Stimulated activated CD4-positive, alpha-beta T cell treated with anti-CD3 and anti-CD28 coated beads, Interleukin-15, amount 100 ng/mL, for 48 hours (primary cell): ENCODE measurements around the gene LRRTM4.

Source experiments
- DNase-seq, 2 donors: peaks; one replicate each; pipeline ENCODE4 v3.0.0-alpha.2; 2020; ENCODE audit warnings: low read depth in 2 of 2

The LRRTM4 gene

DNA sequence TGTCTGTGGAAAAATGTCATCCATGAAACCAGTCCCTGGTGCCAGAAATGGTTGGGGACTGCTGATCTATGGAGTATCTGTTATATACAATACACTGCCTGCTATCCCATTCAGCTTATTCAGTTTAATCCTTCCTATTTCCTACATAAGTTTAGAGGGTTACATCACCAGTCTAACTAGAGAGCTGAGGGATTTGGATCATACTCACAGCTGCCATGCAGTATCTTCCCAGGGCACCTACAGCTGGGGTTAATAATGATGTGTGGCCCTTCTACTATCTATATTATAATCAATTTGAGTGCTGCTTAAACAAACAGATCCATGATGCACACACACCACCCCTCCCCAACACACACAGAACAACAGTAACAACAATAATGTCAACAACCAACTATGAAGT lies 524.0 kb downstream of the LRRTM4 start:
- no peak for DNase-seq

DNA sequence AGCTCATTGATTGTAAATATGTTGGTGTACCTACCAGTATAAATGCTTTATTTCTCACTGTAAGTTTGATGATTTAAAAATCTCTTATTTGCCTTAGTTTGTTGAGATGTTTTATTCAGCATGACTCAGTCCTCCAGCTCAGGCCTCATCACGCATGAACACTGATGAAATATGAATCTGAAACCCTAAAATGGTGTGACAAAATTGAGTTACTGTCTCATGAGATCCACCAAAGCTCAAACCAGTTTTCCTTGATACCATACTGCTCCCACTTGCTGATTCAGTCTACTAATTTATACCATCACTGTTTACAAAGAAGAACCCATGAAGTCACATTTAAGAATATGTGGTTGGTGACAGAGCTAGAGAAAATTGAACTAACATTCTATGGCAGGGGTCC lies 524.9 kb downstream of the LRRTM4 start:
- DNase-seq, result no peak

DNA sequence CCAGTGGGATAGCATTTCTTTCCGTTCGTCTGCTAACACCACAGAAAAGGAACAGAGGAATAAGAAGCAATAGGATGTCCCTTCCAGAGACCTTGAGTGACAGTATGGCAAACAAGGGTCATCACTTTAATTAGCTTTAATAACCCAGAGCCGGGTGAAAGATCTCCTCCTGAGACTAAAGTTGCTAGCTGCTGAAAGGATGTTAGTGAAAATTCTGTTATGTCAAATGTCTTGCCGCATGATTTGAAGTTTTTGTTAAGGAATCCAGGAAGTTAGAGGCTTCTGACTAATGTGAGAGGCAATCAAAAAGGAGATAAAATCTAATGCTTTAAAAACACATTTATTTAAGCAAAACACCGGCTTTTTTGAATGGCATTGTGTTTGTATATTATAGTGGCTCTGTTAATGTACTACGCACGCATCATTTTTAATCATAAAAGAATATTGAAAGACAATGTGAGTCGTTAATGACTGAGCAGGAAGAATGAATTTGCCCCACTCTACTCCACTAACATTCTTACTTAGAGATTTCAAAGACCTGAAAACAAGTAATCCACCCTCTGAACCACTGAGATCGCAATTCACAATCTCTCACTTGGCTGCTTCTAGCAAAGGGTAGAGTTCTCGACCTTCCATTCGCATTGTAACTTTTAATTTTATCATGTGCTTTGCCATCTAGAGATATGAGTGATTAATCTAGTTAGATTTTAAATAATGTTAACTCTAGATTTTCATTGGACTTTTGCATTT lies 536.6 kb downstream of the LRRTM4 start:
- no peak for DNase-seq

DNA sequence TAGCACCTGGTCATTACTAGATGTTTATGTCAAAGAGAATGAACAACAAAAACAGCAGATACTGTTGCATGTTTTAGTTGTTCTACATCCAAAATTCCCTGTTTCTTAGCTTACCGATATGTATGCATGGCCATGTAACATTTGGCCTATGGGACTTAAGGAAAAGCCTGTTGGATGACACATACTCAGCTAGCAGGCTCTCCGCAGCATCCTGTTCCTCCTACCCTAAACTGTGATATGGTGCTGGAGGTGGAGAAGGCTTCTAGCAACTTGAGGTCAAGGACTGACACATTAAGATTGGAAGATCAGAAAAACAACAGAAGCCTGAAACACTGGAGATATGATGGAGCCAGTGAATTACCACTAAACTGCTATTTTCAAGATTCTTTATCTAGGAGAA lies 537.8 kb downstream of the LRRTM4 start:
- DNase-seq, result no peak

DNA sequence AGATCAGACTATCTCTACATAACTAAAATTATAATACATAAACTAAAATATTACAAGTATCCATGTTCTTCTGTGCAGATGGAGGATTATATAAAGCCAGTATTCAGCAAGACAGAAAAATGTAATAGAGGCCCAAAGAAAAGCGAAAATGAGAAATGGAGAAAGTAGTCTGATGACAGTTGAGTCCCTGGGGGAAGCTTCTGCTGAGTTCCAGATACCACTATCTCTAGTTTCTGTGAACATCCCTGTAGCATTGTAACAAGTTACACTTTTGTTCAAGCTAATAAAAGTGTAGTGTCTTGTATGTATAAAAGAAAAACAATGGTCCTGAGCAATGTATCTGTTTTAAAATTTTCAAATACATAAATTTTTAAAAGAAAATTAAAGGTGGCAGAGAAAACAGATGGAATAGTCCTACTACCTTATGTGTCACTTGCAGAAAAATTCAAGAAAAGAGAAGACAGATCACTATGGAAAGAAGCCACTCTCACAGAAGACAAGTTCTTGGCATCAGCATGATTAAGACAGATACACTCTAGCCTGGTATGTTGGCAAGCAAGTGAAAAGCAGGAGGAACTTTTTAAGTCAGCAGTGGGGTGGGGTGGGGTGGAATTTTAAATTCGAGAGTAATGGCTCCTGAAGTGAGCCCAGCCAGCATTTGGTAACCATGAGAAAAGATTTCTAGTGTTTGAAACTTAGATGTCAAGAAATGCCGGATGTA lies 541.9 kb downstream of the LRRTM4 start:
- DNase-seq, result no peak

DNA sequence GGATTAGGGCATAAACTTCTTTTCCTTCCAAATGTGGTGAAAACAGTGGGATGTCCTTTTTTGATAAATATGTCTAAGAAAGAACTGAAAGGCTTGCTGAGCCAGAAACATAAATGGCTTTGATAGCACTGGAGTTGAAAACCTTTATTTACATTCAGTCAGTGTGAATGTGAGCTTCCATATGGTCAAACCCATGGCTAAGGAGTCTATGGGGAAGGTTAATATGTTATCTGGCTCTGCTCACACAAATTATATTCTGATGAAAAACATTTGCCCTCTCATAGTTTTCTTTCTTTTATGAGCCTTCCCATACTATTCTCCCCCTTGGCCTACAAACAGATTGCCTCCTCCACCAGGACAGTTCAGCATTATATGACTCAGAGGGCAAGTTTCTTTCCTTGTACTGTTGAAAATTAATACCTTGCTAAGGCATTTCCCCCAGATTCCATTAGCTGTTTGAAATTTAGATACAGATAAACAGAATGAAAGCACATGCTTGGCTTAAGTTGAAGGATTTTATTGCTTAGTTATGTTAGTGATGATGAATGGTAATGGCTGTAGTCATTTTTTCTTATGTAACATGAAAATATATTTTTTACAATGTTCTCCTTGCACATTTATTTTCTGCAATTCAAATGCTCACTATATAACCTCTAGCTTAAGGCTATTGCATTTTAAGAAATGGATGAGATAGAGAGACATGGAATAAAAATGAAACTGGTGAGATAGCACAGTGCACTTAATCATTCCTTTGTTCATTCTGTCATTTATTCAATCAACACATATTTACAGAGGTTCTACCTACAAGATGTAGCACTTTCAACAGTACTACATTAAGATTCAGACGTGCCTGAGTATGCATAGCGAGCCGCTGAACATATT lies 544.1 kb downstream of the LRRTM4 start:
- no peak for DNase-seq

DNA sequence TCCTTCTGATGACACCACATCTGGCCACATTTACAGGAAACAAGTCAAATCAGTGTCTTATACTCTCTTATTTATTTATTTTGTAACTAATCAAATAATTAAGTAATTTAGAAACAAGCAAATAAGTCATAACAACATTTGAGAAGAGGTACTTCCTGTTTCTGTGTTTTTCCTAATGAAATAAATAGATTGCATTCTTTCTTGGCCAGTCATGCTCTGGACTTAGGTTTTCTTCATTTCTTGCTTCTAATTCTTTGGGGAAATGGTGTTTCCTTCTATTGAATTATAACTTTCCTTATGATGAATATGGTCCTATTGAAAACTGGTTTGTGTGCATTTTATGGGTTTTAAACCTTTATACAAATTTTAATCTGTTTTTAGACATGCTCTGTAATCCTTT lies 546.4 kb downstream of the LRRTM4 start:
- no peak for DNase-seq

DNA sequence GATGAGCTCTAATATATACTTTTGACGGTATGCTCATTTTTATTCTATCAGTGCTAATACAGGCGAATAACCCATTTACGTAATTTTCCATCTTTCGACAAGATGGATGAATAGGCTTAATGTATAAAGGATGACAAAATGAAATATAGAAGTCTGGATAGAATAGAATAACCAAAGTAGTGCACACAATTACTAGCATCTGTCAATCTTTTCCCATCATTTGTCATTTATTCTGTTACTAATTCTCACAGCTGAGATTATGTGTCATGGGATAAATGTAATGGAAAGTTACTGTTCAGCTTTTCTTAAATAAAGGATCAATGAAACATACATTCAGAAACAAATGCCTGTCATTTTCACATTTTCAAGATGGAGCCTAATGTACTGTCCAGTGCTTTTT lies 548.6 kb downstream of the LRRTM4 start:
- no peak for DNase-seq

DNA sequence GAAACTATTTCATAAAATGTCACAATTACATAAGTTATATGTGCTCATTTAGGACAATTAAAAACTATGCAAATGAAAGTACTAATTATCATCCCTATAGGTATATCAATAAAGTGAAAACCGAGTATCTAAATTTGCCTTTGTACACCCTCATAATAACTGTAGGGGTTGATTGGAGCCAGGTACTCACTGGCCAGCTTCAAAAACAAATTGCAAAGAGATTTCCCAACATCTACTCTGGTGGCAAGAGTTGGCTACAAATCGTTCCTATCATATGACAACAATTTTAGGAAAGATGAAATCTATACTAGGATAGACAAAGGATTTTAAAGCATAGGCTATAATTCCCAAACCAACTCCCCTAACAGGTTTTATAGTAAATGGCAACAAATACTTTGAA lies 556.4 kb downstream of the LRRTM4 start:
- no peak for DNase-seq

DNA sequence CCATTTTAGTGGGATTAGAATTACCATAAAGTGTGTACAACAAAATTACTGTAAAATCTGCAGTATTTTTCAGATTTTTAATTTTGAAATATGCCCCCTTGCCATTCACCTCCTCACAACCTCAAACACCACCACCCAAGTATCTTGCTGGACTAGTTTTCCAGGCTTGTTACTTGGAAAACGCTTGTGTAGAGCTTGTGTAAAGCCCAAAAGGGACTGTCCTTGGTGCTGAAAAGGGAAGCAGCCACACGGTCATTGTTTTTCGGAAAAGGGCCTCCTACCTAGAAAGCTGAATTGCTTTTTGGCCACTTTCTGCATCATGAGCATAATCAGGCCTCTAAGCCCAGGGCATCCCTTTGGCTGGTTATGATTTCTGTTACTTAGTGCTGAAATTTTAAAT lies 563.4 kb downstream of the LRRTM4 start:
- DNase-seq, result no peak

DNA sequence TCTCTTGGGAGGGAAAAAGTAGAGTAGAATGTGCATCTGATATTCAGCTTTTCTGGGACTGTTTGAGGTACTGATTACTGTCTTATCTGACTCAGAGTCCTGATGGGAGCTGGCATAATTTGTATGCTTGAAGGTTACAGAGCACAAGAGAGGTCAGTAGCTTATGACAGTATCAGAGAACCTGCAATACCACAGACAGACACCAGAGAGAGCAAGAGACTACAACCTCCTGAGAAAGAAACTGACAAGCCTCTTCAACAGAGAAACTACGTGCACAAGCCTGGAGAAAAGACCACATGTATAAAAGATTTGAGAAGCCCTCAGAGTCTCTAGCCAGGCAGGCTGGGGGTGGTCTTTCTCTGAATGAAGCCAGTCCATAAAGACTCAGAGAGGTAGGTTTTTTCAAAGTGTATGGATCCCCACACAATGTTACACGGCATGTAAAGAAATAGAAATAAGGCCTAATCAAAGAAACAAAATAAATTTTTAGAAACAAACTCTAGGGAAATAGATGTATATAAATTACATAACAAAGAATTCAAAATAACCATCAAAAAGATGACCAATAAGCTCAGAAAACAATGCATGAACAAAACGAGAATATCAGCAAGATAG lies 568.3 kb downstream of the LRRTM4 start:
- no peak for DNase-seq

DNA sequence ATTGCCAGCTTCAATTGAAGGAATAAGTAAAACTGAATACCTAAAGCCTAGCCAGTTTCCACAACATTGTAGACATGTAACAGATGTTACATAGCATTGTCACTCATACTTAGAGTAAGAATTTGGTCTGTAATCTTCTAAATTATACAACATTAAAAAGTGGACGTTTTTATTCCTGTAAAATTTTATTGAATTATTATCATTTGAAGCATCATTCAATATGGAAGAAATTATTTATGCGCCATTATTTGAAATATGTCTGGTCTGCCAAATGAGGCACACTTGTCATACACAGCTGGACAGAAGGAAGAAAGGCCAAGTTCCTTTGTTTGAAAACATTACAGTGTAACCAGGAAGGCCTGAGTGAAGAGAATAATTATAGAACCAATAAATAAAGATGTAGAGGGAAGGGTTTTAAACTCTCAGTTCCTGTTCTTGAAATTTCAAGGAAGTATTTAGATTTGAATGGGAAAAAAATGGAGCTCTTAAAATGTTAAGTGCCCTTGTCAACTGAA lies 575.5 kb downstream of the LRRTM4 start:
- no peak for DNase-seq

DNA sequence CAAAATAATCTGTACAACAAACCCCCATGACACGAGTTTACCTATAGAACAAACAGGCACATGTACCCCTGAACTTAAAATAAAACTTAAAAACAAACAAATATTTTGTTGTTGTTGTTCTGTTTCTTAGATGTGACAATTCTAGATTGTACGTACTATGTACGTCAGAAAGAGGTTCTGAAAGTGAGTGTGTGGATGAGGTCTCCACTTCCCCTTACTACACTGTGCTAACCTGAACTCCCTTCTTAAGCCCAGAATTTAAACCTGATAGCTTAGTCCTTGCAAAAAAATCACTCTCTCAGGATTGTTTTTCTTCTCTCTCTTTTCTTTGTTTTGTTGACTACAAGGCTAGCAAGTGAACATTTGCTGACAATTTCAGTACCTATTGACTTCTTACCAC lies 581.6 kb downstream of the LRRTM4 start:
- no peak for DNase-seq

DNA sequence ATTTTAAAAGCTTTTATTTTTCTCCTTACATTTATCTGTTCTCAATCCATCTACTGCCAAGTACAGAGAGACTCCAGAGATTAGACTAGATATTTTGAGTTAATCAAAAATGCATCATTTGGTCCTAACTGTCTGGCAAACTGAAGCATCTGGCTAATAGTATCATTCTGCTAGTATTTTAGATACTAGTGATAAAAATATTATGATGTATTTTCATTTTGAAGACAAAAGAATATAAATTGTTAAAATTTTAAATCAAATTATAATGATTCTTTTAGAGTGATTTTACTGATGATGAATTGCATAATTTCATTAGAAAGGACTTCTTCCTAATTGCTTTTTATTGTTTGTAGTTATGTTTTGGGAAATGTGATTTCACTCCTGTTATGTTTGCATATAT lies 584.0 kb downstream of the LRRTM4 start:
- DNase-seq, result no peak

DNA sequence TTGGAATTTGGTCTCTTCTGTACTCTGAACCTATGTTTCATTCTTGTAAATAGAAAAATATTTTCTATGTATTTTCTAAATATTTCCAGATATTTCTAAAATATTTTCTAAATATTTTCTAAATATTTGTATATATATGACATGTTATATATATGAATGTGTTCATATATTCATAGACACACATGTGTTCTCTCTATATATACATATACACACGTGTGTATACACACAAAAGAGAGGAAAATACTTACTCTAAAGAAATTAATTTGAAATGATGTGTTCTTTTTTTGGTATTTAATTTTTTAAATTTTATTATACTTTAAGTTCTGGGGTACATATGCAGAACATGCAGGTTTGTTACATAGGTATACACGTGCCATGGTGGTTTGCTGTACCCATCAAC lies 589.6 kb downstream of the LRRTM4 start:
- no peak for DNase-seq

DNA sequence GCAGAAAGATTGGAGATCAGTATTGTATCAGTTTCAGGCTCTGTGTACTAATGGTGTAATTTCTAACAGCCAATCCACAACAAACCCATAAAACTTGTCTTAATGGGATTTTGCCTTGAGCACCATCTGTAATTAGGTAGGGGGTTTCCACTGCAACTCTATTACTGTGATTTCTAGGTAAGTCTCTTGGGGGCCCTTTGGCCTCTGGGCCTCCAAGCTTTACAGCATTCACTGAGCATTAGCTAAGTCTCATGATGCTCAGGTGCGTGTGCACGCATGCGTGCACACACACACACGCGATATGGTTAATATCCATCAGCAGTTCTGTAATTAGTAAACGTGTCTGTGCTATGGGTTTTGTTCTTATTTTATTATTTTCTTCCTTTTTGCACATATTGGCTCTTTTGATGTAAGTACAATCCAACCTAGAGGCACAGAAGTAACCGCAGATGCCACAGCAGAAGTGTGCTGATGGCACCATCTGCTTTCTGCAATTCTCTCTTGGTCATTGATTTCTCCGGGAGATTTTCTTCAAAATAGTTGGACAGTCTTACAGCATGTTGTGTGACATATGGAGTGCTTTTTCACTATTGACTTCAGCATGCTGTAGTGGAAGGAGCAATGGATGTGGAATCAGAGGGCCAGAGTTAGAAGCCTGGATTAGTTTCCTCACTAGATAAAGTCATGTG lies 592.0 kb downstream of the LRRTM4 start:
- DNase-seq, result no peak

DNA sequence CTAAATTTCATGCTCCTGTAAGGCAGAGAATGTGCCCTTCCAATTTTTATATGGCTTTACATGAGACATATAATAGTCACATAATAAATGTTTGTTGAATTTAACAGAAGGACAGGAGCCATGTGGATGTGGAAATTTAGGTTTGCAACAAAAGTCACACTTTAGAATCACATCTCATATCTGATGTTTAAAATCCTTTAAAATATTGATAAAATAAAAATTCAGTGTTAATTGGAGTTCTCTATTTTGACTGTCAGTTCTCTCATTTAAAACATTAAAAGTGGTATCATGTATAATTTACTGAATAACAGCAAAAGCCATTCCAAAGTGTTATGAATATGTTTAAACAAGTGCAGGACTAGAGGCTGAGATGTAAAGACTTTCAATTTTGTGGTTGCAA lies 594.1 kb downstream of the LRRTM4 start:
- DNase-seq, result no peak

DNA sequence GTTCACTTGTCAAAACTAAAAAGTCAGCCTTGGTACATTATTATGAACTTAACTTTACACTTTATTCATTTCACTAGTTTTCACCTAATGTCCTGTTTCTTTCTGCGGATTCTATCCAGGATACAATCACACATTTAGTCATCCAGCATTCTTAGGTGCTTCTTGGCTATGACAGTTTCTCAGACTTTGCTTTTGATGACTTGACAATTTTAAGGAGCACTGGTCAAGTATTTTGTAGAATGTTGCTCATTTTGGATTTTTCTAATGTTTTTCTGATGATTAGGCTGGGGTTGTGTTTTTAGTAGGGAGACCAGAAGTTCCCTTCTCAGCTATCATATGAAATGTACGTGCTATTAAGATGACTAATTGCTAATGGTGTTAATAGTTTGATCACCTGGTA lies 601.2 kb downstream of the LRRTM4 start:
- DNase-seq, result no peak

DNA sequence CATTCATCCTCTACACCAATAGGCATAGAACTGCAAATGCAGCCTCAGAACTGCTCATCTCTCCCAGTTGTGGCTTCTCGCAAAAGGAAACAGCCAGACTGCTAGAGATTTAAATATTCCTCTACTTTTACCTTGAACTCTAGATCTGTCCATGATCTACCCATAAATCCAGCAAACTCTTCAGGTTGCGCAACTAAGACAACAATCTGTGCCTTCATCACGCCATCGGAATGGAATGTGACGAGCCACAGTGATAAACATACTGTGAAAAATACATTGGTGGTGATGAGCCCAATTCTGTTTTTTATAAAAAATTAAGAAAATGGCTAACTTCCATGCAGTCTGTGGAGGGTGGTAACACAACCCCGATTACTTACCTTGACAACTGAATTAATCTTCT lies 626.7 kb downstream of the LRRTM4 start:
- no peak for DNase-seq

DNA sequence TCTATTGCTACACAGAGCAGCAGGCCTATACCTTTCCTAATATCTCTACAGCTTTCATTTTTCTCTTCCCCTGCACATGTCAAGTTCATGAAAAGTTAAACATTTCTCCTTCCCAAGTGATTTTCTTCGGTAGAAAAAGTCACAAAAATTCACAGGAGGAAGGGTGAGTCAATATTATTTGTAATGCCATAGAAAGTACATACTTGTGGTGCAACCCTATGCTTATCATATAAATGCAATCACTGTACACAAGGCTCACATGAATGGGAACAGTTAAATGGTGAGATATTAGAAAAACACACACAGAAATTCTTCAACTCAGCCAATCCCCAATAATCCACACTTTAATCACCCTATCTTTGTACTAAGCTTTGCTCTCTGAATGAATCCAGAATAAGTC lies 651.6 kb downstream of the LRRTM4 start:
- DNase-seq, result no peak

DNA sequence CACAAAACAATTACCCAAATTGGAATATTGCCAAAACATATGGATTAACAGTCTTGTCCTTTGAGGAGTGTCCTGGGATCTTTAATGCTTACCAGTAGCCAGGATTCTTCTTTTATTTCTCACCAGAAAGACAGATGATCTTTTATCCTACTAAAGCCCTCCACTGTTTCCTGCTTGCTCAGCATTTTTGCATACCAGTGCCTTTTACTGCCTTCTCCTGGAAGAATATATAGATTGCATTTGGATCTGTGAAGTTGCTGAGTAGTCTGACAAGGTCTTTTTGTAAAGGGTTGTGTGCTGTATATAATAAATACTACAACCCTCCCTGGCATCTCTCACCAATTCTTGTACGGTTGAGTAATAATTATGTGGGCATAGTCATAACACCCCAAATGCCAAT lies 652.2 kb downstream of the LRRTM4 start:
- DNase-seq, result no peak
